ENCODE data around the gene KCNN3.

The KCNN3 gene

GRCh38 chr1:154860156-154860870 lies 9.8 kb downstream of the KCNN3 start:
- no peak for DNase-seq (ENCODE audit: low spot score)

GRCh38 chr1:154859786-154860155 lies 10.3 kb downstream of the KCNN3 start:
- no peak for DNase-seq (ENCODE audit: low spot score)

GRCh38 chr1:154859151-154859785 lies 10.8 kb downstream of the KCNN3 start:
- DNase-seq (ENCODE audit: low spot score): no peak

GRCh38 chr1:154857441-154858215 lies 12.5 kb downstream of the KCNN3 start:
- DNase-seq (ENCODE audit: low spot score): no peak

GRCh38 chr1:154857022-154857421 lies 13.1 kb downstream of the KCNN3 start:
- DNase-seq (ENCODE audit: low spot score): no peak

- no peak for DNase-seq (ENCODE audit: low spot score)
Observed at GRCh38 chr1:154856544-154856943, 13.5 kb downstream of the KCNN3 start.

GRCh38 chr1:154856049-154856448 lies 14.0 kb downstream of the KCNN3 start:
- no peak for DNase-seq (ENCODE audit: low spot score)

DNA sequence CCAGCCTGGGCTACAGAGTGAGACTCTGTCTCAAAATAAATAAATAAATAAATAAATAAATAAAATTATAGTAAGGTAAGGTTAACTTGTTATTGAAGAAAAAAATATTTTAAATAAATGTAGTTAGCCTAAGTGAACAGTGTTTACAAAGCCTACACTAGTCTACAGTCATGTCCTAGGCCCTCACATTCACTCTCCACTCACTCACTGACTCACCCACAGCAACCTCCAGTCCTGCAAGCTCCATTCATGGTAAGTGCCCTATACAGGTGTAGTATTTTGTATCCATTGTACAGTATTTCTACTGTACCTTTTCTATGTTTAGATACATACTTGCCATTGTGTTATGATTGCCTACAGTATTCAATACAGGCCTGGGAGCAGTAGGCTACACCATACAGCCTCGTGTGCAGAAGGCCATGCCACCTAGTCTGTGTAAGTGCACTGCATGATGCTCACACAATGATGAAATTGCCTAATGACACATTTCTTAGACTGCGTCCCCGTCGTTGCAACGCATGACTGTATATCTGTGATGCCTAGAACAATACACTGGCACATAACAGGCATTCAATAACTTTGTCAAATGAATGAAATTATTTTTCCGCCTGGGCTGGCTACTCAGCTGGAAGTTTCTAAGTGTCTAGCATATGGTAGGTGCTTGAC lies 14.8 kb downstream of the KCNN3 start:
- no peak for DNase-seq (ENCODE audit: low spot score)

GRCh38 chr1:154852845-154853244 lies 17.2 kb downstream of the KCNN3 start:
- DNase-seq (ENCODE audit: low spot score): no peak

- no peak for DNase-seq (ENCODE audit: low spot score)
Observed at GRCh38 chr1:154851392-154852177, 18.5 kb downstream of the KCNN3 start.

- DNase-seq (ENCODE audit: low spot score): no peak
Observed at GRCh38 chr1:154849645-154850131, 20.4 kb downstream of the KCNN3 start.

DNA sequence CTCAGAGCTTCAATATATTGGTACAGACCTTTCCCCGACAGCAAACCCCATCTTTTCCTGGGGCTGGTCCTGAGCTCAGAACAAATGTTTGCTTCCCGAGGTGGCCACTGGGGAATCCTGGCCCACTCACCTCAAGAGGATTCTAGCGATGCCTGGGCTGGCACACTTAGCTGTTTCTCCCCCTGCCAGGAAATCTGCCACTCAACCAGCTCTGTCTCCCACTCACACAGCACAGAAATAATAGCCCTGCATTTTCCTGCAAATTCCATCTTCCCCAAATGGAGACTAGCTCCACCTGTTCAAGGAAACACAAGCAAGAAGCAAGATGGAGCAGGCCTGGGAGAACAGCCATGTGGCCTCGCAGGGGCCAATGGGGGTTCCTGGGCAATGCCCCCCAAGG lies 21.1 kb downstream of the KCNN3 start:
- DNase-seq (ENCODE audit: low spot score): no peak

DNA sequence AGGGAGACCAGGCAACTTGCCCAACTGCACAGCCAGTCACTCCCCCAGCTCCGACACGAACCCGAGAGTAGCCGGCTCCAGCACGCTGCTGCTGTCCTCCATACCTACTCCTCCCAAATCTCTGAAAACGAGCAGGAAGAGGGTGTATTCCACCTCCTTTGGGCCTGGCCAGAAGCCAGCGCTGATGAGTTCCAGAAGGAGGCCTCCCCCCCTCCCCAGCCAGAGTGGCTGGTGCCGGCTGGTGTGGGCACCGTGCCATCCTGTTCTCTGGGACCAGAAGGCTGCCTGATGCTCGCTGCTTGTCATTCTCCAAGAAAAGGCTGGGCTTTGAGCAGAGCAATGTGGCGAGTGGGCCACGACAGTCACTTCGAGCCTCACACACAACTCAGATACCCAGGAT lies 22.2 kb downstream of the KCNN3 start:
- DNase-seq (ENCODE audit: low spot score): no peak

GRCh38 chr1:154846565-154847442 lies 23.3 kb downstream of the KCNN3 start:
- DNase-seq (ENCODE audit: low spot score): no peak

GRCh38 chr1:154845879-154846278 lies 24.2 kb downstream of the KCNN3 start:
- DNase-seq (ENCODE audit: low spot score): no peak

- no peak for DNase-seq (ENCODE audit: low spot score)
Observed at GRCh38 chr1:154845174-154845573, 24.9 kb downstream of the KCNN3 start.

DNA sequence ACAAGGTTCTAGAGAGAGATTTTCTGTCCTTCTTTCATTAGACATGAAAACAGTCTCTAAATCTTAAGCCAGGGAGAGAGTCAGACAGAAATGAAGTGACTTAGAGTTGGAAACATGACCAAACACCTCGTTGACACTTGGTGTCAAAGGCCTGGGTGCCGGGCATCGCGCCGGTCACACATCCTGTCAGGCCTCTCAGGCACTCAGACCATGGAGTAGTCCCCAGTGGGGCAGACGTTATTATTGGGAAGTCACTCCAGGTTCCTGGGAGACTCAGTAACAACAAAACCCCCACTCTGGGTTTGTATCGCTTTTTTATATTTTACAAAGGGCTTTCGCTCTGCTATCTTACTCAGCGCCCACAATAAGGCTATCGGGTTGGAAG lies 25.8 kb downstream of the KCNN3 start:
- no peak for DNase-seq (ENCODE audit: low spot score)

GRCh38 chr1:154843636-154844296 lies 26.3 kb downstream of the KCNN3 start:
- DNase-seq (ENCODE audit: low spot score): no peak

- no peak for DNase-seq (ENCODE audit: low spot score)
Observed at GRCh38 chr1:154842635-154843034, 27.4 kb downstream of the KCNN3 start.

DNA sequence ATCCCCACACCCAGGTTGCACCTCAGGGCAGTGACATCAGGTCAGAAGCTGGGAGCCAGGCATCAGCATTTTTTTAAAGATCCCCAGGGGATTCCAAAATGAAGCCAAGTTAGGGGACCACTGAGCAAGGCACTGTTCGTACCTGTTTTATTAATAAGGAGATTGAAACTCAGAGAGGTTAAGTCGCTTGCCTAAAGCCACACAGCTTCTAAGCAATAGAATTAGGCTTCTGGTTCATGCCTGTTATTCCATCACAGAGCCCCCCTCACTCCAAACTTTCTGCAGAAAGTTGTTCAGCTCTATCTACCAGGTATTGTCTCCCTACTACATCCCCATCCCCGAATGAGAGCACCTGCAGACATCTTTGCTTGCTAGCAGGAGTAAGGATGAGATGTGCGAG lies 28.7 kb downstream of the KCNN3 start:
- no peak for DNase-seq (ENCODE audit: low spot score)

Data from AG08396 (cell line).